Fibroblast of lung (primary cell): ENCODE measurements around the gene RASL11A. TPM values are rescaled to one million over a fixed set of nuclear protein-coding genes. Genes with fewer than 3 reads are reported as not detected.
A peak's percentile ranks its signal among the peaks of the same experiment; 100 is the strongest.
"Not testable (repeated sequence)": the region's sequence is repeated elsewhere in the genome, so short reads cannot be mapped to it uniquely, and the experiment has no call there.

Source experiments
- DNase-seq, 2 donors: peaks; one replicate each; pipeline versions ENCODE4 v3.0.0 to v3.0.0-alpha.2; 2010; ENCODE audit warnings: low read depth in 2 of 2
- H2AFZ ChIP-seq: 2 replicates; pipeline ENCODE4 v1.5.1; 2012; ENCODE audit warnings: low read length, control low read depth, inconsistent platforms
- H3K27ac ChIP-seq: 2 replicates; pipeline ENCODE4 v1.5.1; 2011; ENCODE audit warnings: low read length, control low read depth; ENCODE audit not compliant: insufficient read depth
- H3K27me3 ChIP-seq: 2 replicates; pipeline ENCODE4 v1.5.1; 2011; ENCODE audit warnings: mild to moderate bottlenecking, low read length; ENCODE audit not compliant: control insufficient read depth, insufficient read depth
- H3K36me3 ChIP-seq: 2 replicates; pipeline ENCODE4 v1.5.1; 2011; ENCODE audit warnings: low read length; ENCODE audit not compliant: control insufficient read depth, insufficient read depth
- H3K4me1 ChIP-seq: 2 replicates; pipeline ENCODE4 v1.5.1; 2011; ENCODE audit warnings: low read length; ENCODE audit not compliant: control insufficient read depth, insufficient read depth; ENCODE audit errors: extremely low read depth
- H3K4me2 ChIP-seq: 2 replicates; pipeline ENCODE4 v1.5.1; 2011; ENCODE audit warnings: low read length, control low read depth; ENCODE audit not compliant: insufficient read depth; ENCODE audit errors: extremely low read depth
- H3K4me3 ChIP-seq, 4 experiments: fragments of 200-600 bp in 1 of 4; sonication (generic) in 1 of 4; replicated peaks in 1 of 4; 2 replicates each; pipeline ENCODE4 v1.5.1; 2011 to 2016; ENCODE audit warnings: low read length in 4 of 4, low read depth in 3 of 4, mild to moderate bottlenecking in 3 of 4, control low read depth in 2 of 4, inconsistent platforms in 1 of 4, mixed read lengths in 1 of 4; ENCODE audit not compliant: insufficient read depth in 1 of 4; ENCODE audit errors: control extremely low read depth in 1 of 4
- H3K79me2 ChIP-seq: 2 replicates; pipeline ENCODE4 v1.5.1; 2012; ENCODE audit warnings: mild to moderate bottlenecking, low read length, inconsistent platforms; ENCODE audit not compliant: control insufficient read depth, insufficient read depth
- H3K9ac ChIP-seq: 2 replicates; pipeline ENCODE4 v1.5.1; 2011; ENCODE audit warnings: mild to moderate bottlenecking, low read length, control low read depth; ENCODE audit not compliant: insufficient read depth
- H3K9me3 ChIP-seq: 2 replicates; pipeline ENCODE4 v1.5.1; 2012; ENCODE audit warnings: low read depth, low read length; ENCODE audit not compliant: control insufficient read depth, insufficient read depth
- H4K20me1 ChIP-seq: 2 replicates; pipeline ENCODE4 v1.5.1; 2011; ENCODE audit warnings: low read length; ENCODE audit not compliant: control insufficient read depth, insufficient read depth; ENCODE audit errors: extremely low read depth
- EZH2 ChIP-seq: IDR thresholded peaks from 2 replicates; pipeline ENCODE4 v1.5.1; 2012; ENCODE audit warnings: low read length, control low read depth, mild to moderate bottlenecking; ENCODE audit errors: missing control alignments
- polyA minus RNA-seq: library from RNA; depleted of rRNA, polyadenylated mRNA; stranded (reverse); fragments of >200 nt; gene quantifications from 2 replicates; pipeline ENCODE4 v1.2.3, GENCODE V29; 2011; ENCODE audit warnings: low replicate concordance
- polyA plus RNA-seq, 2 donors: library from polyadenylated mRNA; depleted of rRNA in 1 of 2; stranded (reverse) in 1 of 2; unstranded in 1 of 2; fragments of >200 nt; gene quantifications; 2 replicates each; pipeline ENCODE4 v1.2.1, GENCODE V29; 2011 to 2012; ENCODE audit warnings: missing spikeins in 1 of 2
- total RNA-seq: library from RNA; depleted of rRNA; stranded (reverse); fragments of >200 nt; gene quantifications from 2 replicates; pipeline ENCODE4 v1.2.1, GENCODE V29; 2014
- TF ChIP-seq, protein P1 (sequence below), 2 donors: IDR thresholded peaks in 1 of 2; conservative IDR thresholded peaks in 1 of 2; 1 replicate in 1 of 2; 2 replicates in 1 of 2; pipeline ENCODE4 v1.5.1; 2011 to 2012; ENCODE audit warnings: low read length in 2 of 2, control low read depth in 1 of 2, inconsistent platforms in 1 of 2, low read depth in 1 of 2, mild to moderate bottlenecking in 1 of 2

The RASL11A gene, protein sequence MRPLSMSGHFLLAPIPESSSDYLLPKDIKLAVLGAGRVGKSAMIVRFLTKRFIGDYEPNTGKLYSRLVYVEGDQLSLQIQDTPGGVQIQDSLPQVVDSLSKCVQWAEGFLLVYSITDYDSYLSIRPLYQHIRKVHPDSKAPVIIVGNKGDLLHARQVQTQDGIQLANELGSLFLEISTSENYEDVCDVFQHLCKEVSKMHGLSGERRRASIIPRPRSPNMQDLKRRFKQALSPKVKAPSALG
- total RNA-seq (73.5 and 82.2 TPM in 2 replicates), polyA plus RNA-seq (10.4 and 12.8 TPM in 2 replicates), polyA minus RNA-seq (75.7 and 95.9 TPM in 2 replicates)
- polyA plus RNA-seq (2012): 16.4 and 27.8 TPM in 2 replicates

DNA sequence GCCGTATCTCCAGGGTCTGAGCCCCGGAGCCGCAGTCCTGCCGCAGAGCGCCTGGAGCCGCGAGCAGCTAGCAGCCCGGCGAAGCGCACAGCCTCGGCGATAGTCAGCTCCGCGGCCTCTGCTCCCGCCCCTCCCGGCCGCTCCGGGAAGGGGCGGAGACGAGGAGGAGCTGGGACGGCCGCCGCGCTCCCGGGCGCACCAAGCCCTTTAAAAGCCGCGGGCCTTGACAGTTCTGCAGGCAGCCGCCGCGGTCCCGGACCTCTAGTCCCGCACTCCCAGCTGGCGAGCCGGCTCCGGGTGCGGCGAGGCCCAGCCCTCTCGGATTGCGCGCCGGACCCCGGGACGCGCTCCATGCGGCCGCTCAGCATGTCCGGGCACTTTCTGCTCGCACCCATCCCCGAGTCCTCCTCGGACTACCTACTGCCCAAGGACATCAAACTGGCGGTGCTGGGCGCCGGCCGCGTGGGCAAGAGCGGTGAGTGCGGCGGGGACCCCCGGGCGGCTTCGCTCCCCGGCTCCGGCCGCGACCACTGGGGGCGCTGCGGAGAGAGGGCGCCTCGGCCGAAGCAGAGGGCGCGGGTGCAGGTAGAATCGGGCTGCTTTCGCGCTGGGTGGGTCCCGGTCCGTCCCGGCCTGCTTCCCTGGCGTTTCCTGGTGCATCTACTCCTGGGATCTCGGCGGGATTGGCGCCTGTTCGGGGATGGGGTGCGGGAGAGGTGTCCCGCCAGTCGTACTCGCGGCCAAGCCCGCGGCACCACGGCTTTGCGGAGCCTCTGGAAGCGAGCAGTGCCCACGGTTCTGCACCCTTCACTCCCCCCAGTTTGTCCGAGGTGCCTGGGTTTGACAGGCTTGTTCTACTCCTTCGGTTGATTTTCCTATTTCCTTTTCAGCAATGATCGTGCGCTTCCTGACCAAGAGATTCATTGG, at the start of gene RASL11A:
RASL11A (plus strand) TSS at position 237 of the 927 bp plus-strand sequence; CDS start at position 352, 115 bp downstream.
- Histone ChIP-seq H3K36me3 (no peaks in the 10 kb centered on the region), H3K27ac (peak within 1 kb of the TSS; percentile 77), H3K27me3 (no peaks in the 10 kb centered on the region), H3K9me3 (no peaks in the 10 kb centered on the region), H3K79me2 (no peaks in the 10 kb centered on the region), H3K4me2 (peak within 1 kb of the TSS; percentile 94), H3K4me3 (peak within 1 kb of the TSS; percentile 70 to 94 (median 78)), H2AFZ (peak within 1 kb of the TSS; percentile 75), H4K20me1 (no peaks in the 10 kb centered on the region), H3K4me1 (peaks cover 6% of the 10 kb centered on the region), H3K9ac (peak within 1 kb of the TSS; percentile 82)
- DNase-seq: peak; percentile 86 to 94
- no peak for TF ChIP-seq EZH2
- TF ChIP-seq, protein P1, sequence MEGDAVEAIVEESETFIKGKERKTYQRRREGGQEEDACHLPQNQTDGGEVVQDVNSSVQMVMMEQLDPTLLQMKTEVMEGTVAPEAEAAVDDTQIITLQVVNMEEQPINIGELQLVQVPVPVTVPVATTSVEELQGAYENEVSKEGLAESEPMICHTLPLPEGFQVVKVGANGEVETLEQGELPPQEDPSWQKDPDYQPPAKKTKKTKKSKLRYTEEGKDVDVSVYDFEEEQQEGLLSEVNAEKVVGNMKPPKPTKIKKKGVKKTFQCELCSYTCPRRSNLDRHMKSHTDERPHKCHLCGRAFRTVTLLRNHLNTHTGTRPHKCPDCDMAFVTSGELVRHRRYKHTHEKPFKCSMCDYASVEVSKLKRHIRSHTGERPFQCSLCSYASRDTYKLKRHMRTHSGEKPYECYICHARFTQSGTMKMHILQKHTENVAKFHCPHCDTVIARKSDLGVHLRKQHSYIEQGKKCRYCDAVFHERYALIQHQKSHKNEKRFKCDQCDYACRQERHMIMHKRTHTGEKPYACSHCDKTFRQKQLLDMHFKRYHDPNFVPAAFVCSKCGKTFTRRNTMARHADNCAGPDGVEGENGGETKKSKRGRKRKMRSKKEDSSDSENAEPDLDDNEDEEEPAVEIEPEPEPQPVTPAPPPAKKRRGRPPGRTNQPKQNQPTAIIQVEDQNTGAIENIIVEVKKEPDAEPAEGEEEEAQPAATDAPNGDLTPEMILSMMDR (conservative IDR thresholded peaks at IDR 0.05 in 1 of 2, IDR thresholded peaks at IDR 0.05 in 1 of 2; ENCODE audit: low read depth in 1 of 2, low read length in 2 of 2): peak; percentile 41 to 66

DNA sequence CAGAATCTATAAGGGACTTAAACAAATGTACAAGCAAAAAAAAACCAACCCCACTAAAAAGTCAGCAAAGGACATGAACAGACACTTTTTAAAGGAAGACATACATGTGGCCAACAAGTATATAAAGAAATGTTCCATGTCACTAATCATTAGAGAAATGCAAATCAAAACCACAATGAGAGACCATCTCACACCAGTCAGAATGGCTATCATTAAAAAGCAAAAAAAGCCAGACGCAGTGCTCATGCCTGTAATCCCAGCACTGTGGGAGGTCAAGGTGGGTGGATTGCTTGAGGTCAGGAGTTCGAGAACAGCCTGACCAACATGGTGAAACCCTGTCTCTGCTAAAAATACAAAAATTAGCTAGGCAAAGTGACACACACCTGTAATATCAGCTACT, 48.5 kb upstream of the RASL11A start:
- H3K4me1 ChIP-seq, H4K20me1 ChIP-seq, H3K27ac ChIP-seq, H3K9me3 ChIP-seq, H3K36me3 ChIP-seq, H2AFZ ChIP-seq, H3K79me2 ChIP-seq, H3K4me2 ChIP-seq, H3K4me3 ChIP-seq, H3K27me3 ChIP-seq, DNase-seq, H3K9ac ChIP-seq: not testable (repeated sequence)

DNA sequence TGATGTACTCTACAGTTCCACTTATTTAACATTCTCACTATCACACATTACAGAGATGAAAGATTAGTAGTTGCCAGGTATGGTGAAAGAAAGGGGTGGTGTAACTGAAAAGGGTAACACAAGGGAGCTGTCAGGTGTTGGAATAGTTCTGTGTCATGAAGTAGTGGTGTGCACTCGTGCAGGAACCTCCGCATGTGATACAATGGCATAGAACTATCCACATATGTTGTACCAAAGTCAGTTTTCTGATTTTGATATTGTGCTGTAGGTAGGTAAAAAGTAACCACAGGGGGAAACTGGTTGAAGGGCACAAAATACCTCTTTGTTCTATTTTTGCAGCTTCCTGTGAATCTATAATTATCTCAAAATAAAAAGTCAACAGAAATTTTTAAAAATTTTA, 43.6 kb upstream of the RASL11A start:
- H3K4me3 ChIP-seq: no peak overlapping the region
- no peaks in the 10 kb centered on the region for H3K36me3 ChIP-seq
- no peak overlapping the region for H3K27ac ChIP-seq
- no peaks in the 10 kb centered on the region for H3K27me3 ChIP-seq
- H3K9ac ChIP-seq: no peak overlapping the region
- no peaks in the 10 kb centered on the region for H3K79me2 ChIP-seq
- no peak overlapping the region for H2AFZ ChIP-seq
- H3K4me1 ChIP-seq: no peaks in the 10 kb centered on the region
- no peaks in the 10 kb centered on the region for H4K20me1 ChIP-seq
- H3K9me3 ChIP-seq: no peaks in the 10 kb centered on the region
- H3K4me2 ChIP-seq: no peak overlapping the region
- TF ChIP-seq, protein P1 (conservative IDR thresholded peaks at IDR 0.05 in 1 of 2, IDR thresholded peaks at IDR 0.05 in 1 of 2; ENCODE audit: low read depth in 1 of 2, low read length in 2 of 2): no peak
- no peak for TF ChIP-seq EZH2
- no peak for DNase-seq
